Activated CD8-positive, alpha-beta memory T cell treated with anti-CD3 and anti-CD28 coated beads, Interleukin-2, amount 50 U/mL, for 24 hours (primary cell): ENCODE measurements around the gene KRTAP9-2.
"Not testable (repeated sequence)": the region's sequence is repeated elsewhere in the genome, so short reads cannot be mapped to it uniquely, and the experiment has no call there.

Source experiments
- DNase-seq: peaks from one replicate; pipeline ENCODE4 v3.0.0-alpha.2; 2020; ENCODE audit errors: extremely low read depth

KRTAP9-2 gene

GRCh38 chr17:41226598-41227095, at the start of gene KRTAP9-2:
Gene KRTAP9-2, plus strand, starts transcription at chr17:41226648. Its CDS starts 7 bp downstream, at chr17:41226655.
- not testable (repeated sequence) for DNase-seq

- no peak for DNase-seq
These were observed 49.6 kb upstream of the KRTAP9-2 start for GRCh38 chr17:41176744-41177387.

- DNase-seq = no peak
These were observed 48.6 kb upstream of the KRTAP9-2 start, which contains the start of gene KRTAP4-2 for GRCh38 chr17:41177727-41178271. Gene KRTAP4-2, minus strand, starts transcription at chr17:41178221. Its CDS starts 57 bp downstream, at chr17:41178164.

GRCh38 chr17:41178341-41178740, 48.1 kb upstream of the KRTAP9-2 start:
- DNase-seq = no peak

- no peak for DNase-seq
These were observed 47.4 kb upstream of the KRTAP9-2 start for GRCh38 chr17:41178843-41179616.

GRCh38 chr17:41184480-41184961, 41.9 kb upstream of the KRTAP9-2 start, which contains the start of gene KRTAP4-1:
Gene KRTAP4-1, minus strand, starts transcription at chr17:41184911. Its CDS starts 57 bp downstream, at chr17:41184854.
- DNase-seq = no peak

- no peak for DNase-seq
These were observed 41.4 kb upstream of the KRTAP9-2 start for GRCh38 chr17:41185001-41185400.

- no peak for DNase-seq
These were observed 39.6 kb upstream of the KRTAP9-2 start for GRCh38 chr17:41186872-41187271.

GRCh38 chr17:41189837-41190318, 36.6 kb upstream of the KRTAP9-2 start, which contains the start of gene KRTAP9-1:
Gene KRTAP9-1, plus strand, starts transcription at chr17:41189887. Its CDS starts 0 bp downstream, at chr17:41189887.
- not testable (repeated sequence) for DNase-seq

GRCh38 chr17:41190328-41190727, 36.1 kb upstream of the KRTAP9-2 start:
- DNase-seq = no peak

GRCh38 chr17:41196068-41196467, 30.4 kb upstream of the KRTAP9-2 start:
- DNase-seq = no peak

GRCh38 chr17:41199421-41200078, 26.9 kb upstream of the KRTAP9-2 start:
- DNase-seq = no peak

- no peak for DNase-seq
These were observed 14.5 kb upstream of the KRTAP9-2 start for GRCh38 chr17:41211845-41212466.

- no peak for DNase-seq
These were observed 13.8 kb upstream of the KRTAP9-2 start for GRCh38 chr17:41212524-41213169.

- no peak for DNase-seq
These were observed 10.8 kb upstream of the KRTAP9-2 start for GRCh38 chr17:41215681-41216080.

GRCh38 chr17:41223821-41224220, 2.6 kb upstream of the KRTAP9-2 start:
- no peak for DNase-seq

- DNase-seq = no peak
These were observed 397 bp upstream of the KRTAP9-2 start for GRCh38 chr17:41226051-41226450.

GRCh38 chr17:41230094-41230493, 3.6 kb downstream of the KRTAP9-2 start:
- no peak for DNase-seq

GRCh38 chr17:41231731-41232130, 5.3 kb downstream of the KRTAP9-2 start:
- no peak for DNase-seq

GRCh38 chr17:41232399-41233105, 6.1 kb downstream of the KRTAP9-2 start, which contains the start of gene KRTAP9-3:
Gene KRTAP9-3, plus strand, starts transcription at chr17:41232449. Its CDS starts 53 bp downstream, at chr17:41232502.
- DNase-seq = not testable (repeated sequence)
